ENCODE data around the gene LRP5. TPM values are rescaled to one million over a fixed set of nuclear protein-coding genes. Genes with fewer than 3 reads are reported as not detected.
A peak's percentile ranks its signal among the peaks of the same experiment; 100 is the strongest.

The LRP5 gene
- total RNA-seq, 2 donors from 2014 or later = 48.3 to 57.1 TPM

DNA sequence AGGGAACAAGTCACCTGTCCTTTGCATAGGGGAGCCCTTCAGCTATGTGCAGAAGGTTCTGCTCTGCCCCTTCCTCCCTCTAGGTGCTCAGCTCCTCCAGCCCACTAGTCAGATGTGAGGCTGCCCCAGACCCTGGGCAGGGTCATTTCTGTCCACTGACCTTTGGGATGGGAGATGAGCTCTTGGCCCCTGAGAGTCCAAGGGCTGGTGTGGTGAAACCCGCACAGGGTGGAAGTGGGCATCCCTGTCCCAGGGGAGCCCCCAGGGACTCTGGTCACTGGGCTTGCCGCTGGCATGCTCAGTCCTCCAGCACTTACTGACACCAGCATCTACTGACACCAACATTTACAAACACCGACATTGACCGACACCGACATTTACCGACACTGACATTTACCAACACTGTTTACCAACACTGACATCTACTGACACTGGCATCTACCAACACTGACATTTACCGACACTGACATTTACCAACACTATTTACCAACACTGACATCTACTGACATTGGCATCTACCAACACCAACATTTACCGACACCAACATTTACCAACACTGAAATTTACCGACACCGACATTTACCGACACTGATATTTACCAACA lies 76.3 kb downstream of the LRP5 start:
- H3K27ac ChIP-seq = no peak overlapping the region
- no peak for DNase-seq (ENCODE audit: low spot score)
- H3K36me3 ChIP-seq = no peaks in the 10 kb centered on the region
- no peak for TF ChIP-seq POLR2A (IDR thresholded peaks at IDR 0.05)
- TF ChIP-seq POLR2AphosphoS5 (IDR thresholded peaks at IDR 0.05) = no peak
- no peaks in the 10 kb centered on the region for H3K27me3 ChIP-seq (replicated peaks; ENCODE audit: insufficient read depth)
- H3K9me3 ChIP-seq = no peaks in the 10 kb centered on the region
- intact Hi-C loops (cut with DNase I) = no loop called here
- H3K4me1 ChIP-seq (replicated peaks) = no peaks in the 10 kb centered on the region
- 89% methylated on average over 11 of the region's 11 CpGs for WGBS
- H3K4me3 ChIP-seq = no peak overlapping the region

DNA sequence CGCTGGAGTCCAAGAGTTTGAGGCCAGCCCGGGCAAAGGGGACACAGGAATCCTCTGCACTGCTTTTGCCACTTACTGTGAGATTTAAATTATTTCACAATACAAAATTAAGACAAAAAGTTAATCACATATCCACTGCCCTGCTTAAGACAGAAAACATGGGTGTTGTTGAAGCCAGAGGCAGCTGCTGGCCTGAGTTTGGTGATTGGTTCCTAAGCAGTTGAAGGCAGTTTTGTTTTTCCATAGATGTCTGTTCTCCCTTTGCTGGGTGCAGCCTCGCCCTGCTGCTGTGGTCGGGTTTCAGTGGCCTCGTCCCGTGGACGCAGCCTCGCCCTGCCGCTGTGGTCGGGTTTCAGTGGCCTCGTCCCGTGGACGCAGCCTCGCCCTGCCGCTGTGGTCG lies 77.9 kb downstream of the LRP5 start:
- no peaks in the 10 kb centered on the region for H3K9me3 ChIP-seq
- no peak for TF ChIP-seq POLR2AphosphoS5 (IDR thresholded peaks at IDR 0.05)
- TF ChIP-seq, protein P1, sequence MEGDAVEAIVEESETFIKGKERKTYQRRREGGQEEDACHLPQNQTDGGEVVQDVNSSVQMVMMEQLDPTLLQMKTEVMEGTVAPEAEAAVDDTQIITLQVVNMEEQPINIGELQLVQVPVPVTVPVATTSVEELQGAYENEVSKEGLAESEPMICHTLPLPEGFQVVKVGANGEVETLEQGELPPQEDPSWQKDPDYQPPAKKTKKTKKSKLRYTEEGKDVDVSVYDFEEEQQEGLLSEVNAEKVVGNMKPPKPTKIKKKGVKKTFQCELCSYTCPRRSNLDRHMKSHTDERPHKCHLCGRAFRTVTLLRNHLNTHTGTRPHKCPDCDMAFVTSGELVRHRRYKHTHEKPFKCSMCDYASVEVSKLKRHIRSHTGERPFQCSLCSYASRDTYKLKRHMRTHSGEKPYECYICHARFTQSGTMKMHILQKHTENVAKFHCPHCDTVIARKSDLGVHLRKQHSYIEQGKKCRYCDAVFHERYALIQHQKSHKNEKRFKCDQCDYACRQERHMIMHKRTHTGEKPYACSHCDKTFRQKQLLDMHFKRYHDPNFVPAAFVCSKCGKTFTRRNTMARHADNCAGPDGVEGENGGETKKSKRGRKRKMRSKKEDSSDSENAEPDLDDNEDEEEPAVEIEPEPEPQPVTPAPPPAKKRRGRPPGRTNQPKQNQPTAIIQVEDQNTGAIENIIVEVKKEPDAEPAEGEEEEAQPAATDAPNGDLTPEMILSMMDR (IDR thresholded peaks at IDR 0.05) = no peak
- no peak for TF ChIP-seq POLR2A (IDR thresholded peaks at IDR 0.05)
- WGBS = over 99% methylated on average over 13 of the region's 16 CpGs
- H3K4me1 ChIP-seq (replicated peaks) = no peaks in the 10 kb centered on the region
- DNase-seq (ENCODE audit: low spot score) = no peak
- no peaks in the 10 kb centered on the region for H3K27me3 ChIP-seq (replicated peaks; ENCODE audit: insufficient read depth)
- intact Hi-C loops (cut with DNase I) = no loop called here
- H3K36me3 ChIP-seq = no peaks in the 10 kb centered on the region
- no peak overlapping the region for H3K4me3 ChIP-seq
- no peak overlapping the region for H3K27ac ChIP-seq

DNA sequence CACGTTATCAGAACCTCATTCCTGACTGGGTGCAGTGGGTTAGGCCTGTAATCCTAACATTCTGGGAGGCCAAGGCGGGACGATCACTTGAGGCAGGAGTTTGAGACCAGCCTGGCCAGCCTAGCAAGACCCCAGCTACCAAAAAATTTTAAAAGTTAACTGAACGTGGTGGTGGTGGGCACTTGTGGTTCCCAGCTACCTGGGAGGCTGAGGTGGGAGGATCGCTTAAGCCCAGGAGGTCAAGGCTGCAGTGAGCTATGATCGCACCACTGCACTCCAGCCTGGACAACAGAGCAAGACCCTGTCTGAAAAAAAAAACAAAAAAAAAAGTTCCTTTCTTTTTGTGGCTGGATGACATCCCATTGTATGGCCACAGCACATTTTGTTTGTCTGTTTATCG lies 80.4 kb downstream of the LRP5 start:
- no peak for TF ChIP-seq POLR2A (IDR thresholded peaks at IDR 0.05)
- no peak for TF ChIP-seq POLR2AphosphoS5 (IDR thresholded peaks at IDR 0.05)
- TF ChIP-seq, protein P1 (IDR thresholded peaks at IDR 0.05) = no peak
- Histone ChIP-seq H3K36me3 (no peaks in the 10 kb centered on the region), H3K9me3 (no peaks in the 10 kb centered on the region), H3K4me1 (replicated peaks) (peaks cover 3% of the 10 kb centered on the region), H3K27me3 (replicated peaks; ENCODE audit: insufficient read depth) (no peaks in the 10 kb centered on the region), H3K27ac (no peak overlapping the region), H3K4me3 (no peak overlapping the region)
- no peak for DNase-seq (ENCODE audit: low spot score)
- 96% methylated on average over 7 of the region's 7 CpGs for WGBS
- intact Hi-C loops (cut with DNase I) = no loop called here

DNA sequence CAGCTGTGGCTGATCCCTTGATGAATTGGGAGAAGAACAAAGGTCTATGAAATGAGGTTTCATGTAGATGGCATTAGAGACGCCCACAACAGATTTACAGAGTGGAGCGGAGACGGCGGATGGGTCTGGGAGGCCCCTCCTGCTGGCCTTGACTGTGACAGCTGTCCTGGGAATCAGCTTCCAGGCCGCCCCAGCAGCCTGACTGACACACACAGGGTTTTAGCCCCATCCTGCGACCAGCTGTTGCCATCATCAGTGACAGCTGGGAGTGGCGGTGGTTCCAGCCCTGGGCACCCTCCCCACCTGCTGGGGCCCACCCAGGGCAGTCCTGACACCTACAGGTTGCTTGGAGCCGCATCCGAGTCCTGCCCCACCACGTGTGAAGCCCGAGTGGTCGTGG lies 84.1 kb downstream of the LRP5 start:
- Histone ChIP-seq H3K4me1 (replicated peaks) (peaks cover 19% of the 10 kb centered on the region), H3K36me3 (no peaks in the 10 kb centered on the region), H3K9me3 (no peaks in the 10 kb centered on the region), H3K4me3 (no peak overlapping the region), H3K27me3 (replicated peaks; ENCODE audit: insufficient read depth) (no peaks in the 10 kb centered on the region), H3K27ac (no peak overlapping the region)
- intact Hi-C loops (cut with DNase I) = no loop called here
- 79% methylated on average over 12 of the region's 12 CpGs for WGBS
- no peak for DNase-seq (ENCODE audit: low spot score)
- TF ChIP-seq POLR2A (IDR thresholded peaks at IDR 0.05) = no peak
- no peak for TF ChIP-seq POLR2AphosphoS5 (IDR thresholded peaks at IDR 0.05)
- TF ChIP-seq, protein P1 (IDR thresholded peaks at IDR 0.05) = no peak

DNA sequence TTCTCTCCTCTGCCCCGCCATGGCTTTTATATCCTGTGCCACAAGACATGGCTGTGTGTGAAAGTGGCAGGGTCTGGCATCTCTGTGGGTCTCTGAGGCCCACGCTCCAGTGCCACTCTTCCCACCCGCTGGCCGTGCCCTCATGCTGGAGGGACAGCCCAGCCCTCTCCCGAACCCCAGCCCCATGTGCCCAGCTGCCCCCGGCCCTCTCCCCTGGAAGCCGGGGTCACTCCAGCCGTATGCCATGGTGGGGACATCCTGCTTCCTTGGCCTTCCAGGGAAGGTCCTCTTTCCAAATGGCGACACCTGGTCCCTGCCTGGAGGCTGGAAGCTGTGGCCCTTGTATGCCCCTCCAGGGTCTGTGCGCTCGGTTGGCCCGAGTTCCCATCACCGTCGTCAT lies 84.9 kb downstream of the LRP5 start:
- Histone ChIP-seq H3K36me3 (no peaks in the 10 kb centered on the region), H3K27ac (peak overlapping the region in 1 of 2 donors; percentile 64), H3K4me1 (replicated peaks) (peaks cover 19% of the 10 kb centered on the region), H3K27me3 (replicated peaks; ENCODE audit: insufficient read depth) (no peaks in the 10 kb centered on the region), H3K4me3 (no peak overlapping the region), H3K9me3 (no peaks in the 10 kb centered on the region)
- intact Hi-C loops (cut with DNase I) = no loop called here
- TF ChIP-seq, protein P1 (IDR thresholded peaks at IDR 0.05) = no peak
- WGBS = 96% methylated on average over 14 of the region's 14 CpGs
- no peak for DNase-seq (ENCODE audit: low spot score)
